ENCODE results near the gene CFTR. TPM values are rescaled to one million over a fixed set of nuclear protein-coding genes. Genes with fewer than 3 reads are reported as not detected.

CFTR gene
- total RNA-seq, 2 experiments from 2014 or later = not detected

GRCh38 chr7:117666031-117666430 lies 186.2 kb downstream of the CFTR start:
- intact Hi-C loops (cut with micrococcal nuclease) = no loop called here
- TF ChIP-seq CTCF (IDR thresholded peaks at IDR 0.05) = no peak
- DNase-seq = no peak
- POLR2A ChIA-PET = no interaction called here
- H3K27ac Mint-ChIP-seq = no peak overlapping the region
- no peaks in the 10 kb centered on the region for H3K27me3 Mint-ChIP-seq
- CTCF ChIA-PET = interaction anchor here (1.5 kb wide), 1 partner anchor 10 kb away, joined by 5 read pairs; no protein-coding TSS in a partner anchor
- no peaks in the 10 kb centered on the region for H3K4me1 Mint-ChIP-seq (ENCODE audit: low read depth)
- no peak for ATAC-seq
- no peaks in the 10 kb centered on the region for H3K36me3 Mint-ChIP-seq (ENCODE audit: low read depth)
- no peak overlapping the region for H3K4me3 Mint-ChIP-seq
- no peaks in the 10 kb centered on the region for H3K9me3 Mint-ChIP-seq

GRCh38 chr7:117666689-117667088 lies 186.9 kb downstream of the CFTR start:
- ChIA-PET CTCF (interaction anchor here (1.5 kb wide), 1 partner anchor 11 kb away, joined by 5 read pairs; no protein-coding TSS in a partner anchor), POLR2A (no interaction called here)
- intact Hi-C loops (cut with micrococcal nuclease) = no loop called here
- no peak for DNase-seq
- Mint-ChIP-seq H3K4me3 (no peak overlapping the region), H3K9me3 (no peaks in the 10 kb centered on the region), H3K36me3 (ENCODE audit: low read depth) (no peaks in the 10 kb centered on the region), H3K27me3 (no peaks in the 10 kb centered on the region), H3K4me1 (ENCODE audit: low read depth) (no peaks in the 10 kb centered on the region), H3K27ac (no peak overlapping the region)
- no peak for ATAC-seq
- TF ChIP-seq CTCF (IDR thresholded peaks at IDR 0.05) = no peak

GRCh38 chr7:117667456-117667855 lies 187.6 kb downstream of the CFTR start:
- Mint-ChIP-seq H3K27me3 (no peaks in the 10 kb centered on the region), H3K36me3 (ENCODE audit: low read depth) (no peaks in the 10 kb centered on the region), H3K27ac (no peak overlapping the region), H3K4me3 (no peak overlapping the region), H3K9me3 (no peaks in the 10 kb centered on the region), H3K4me1 (ENCODE audit: low read depth) (no peaks in the 10 kb centered on the region)
- DNase-seq = no peak
- intact Hi-C loops (cut with micrococcal nuclease) = no loop called here
- ChIA-PET POLR2A (no interaction called here), CTCF (interaction anchor here (1.5 kb wide), 1 partner anchor 11 kb away, joined by 5 read pairs; no protein-coding TSS in a partner anchor)
- ATAC-seq = no peak
- no peak for TF ChIP-seq CTCF (IDR thresholded peaks at IDR 0.05)

- DNase-seq (no peak), ATAC-seq (no peak)
- Mint-ChIP-seq H3K4me3 (no peak overlapping the region), H3K36me3 (ENCODE audit: low read depth) (no peaks in the 10 kb centered on the region), H3K27ac (no peak overlapping the region), H3K27me3 (no peaks in the 10 kb centered on the region), H3K4me1 (ENCODE audit: low read depth) (no peaks in the 10 kb centered on the region), H3K9me3 (no peaks in the 10 kb centered on the region)
- POLR2A ChIA-PET = no interaction called here
- intact Hi-C loops (cut with micrococcal nuclease) = no loop called here
- CTCF ChIA-PET = no interaction called here
- no peak for TF ChIP-seq CTCF (IDR thresholded peaks at IDR 0.05)
Measured at GRCh38 chr7:117669818-117670217, 190.0 kb downstream of the CFTR start.

GRCh38 chr7:117672453-117672852 lies 192.6 kb downstream of the CFTR start:
- Mint-ChIP-seq H3K9me3 (no peaks in the 10 kb centered on the region), H3K36me3 (ENCODE audit: low read depth) (no peaks in the 10 kb centered on the region), H3K27me3 (peaks cover 1% of the 10 kb centered on the region), H3K27ac (no peak overlapping the region), H3K4me3 (no peak overlapping the region), H3K4me1 (ENCODE audit: low read depth) (no peaks in the 10 kb centered on the region)
- no peak for ATAC-seq
- ChIA-PET POLR2A (no interaction called here), CTCF (no interaction called here)
- intact Hi-C loops (cut with micrococcal nuclease) = no loop called here
- DNase-seq = no peak
- no peak for TF ChIP-seq CTCF (IDR thresholded peaks at IDR 0.05)

All from activated CD8-positive, alpha-beta T cell treated with anti-CD3 and anti-CD28 coated beads for 36 hours (primary cell).